Choroid plexus epithelial cell (primary cell): Measurements from ENCODE around the gene DIO1.
"Not testable (repeated sequence)": the region's sequence is repeated elsewhere in the genome, so short reads cannot be mapped to it uniquely, and the experiment has no call there.

Experiments used
- DNase-seq: peaks from one replicate; pipeline ENCODE4 v3.0.0-alpha.2; 2010; ENCODE audit warnings: low read depth
- H3K4me3 ChIP-seq: 2 replicates; pipeline ENCODE4 v1.5.1; 2011; ENCODE audit warnings: low read depth, mild to moderate bottlenecking, control low read depth, low read length, moderate library complexity
- CTCF ChIP-seq: conservative IDR thresholded peaks from 2 replicates; pipeline ENCODE4 v1.5.1; 2011; ENCODE audit warnings: low read depth, mild to moderate bottlenecking, control low read depth, inconsistent platforms, low read length, moderate library complexity

Gene DIO1

GRCh38 chr1:53869454-53870117 lies 24.4 kb upstream of the DIO1 start:
- no peak for DNase-seq
- no peak for TF ChIP-seq CTCF
- no peak overlapping the region for H3K4me3 ChIP-seq

- DNase-seq: no peak
- no peak overlapping the region for H3K4me3 ChIP-seq
Measured at GRCh38 chr1:53871221-53871620, 22.8 kb upstream of the DIO1 start.

GRCh38 chr1:53871773-53872484 lies 22.1 kb upstream of the DIO1 start:
- no peak overlapping the region for H3K4me3 ChIP-seq
- no peak for TF ChIP-seq CTCF
- no peak for DNase-seq

More at GRCh38 chr1:53871221-53871620, 22.8 kb upstream of the DIO1 start:
- TF ChIP-seq CTCF: no peak

- not testable (repeated sequence) for H3K4me3 ChIP-seq, DNase-seq
Measured at GRCh38 chr1:53875150-53875549, 18.8 kb upstream of the DIO1 start.

- peak; percentile 68 for TF ChIP-seq CTCF
- H3K4me3 ChIP-seq: no peak overlapping the region
- peak; percentile 82 for DNase-seq
Measured at GRCh38 chr1:53878492-53879105, 15.4 kb upstream of the DIO1 start.

GRCh38 chr1:53881853-53882252 lies 12.1 kb upstream of the DIO1 start:
- H3K4me3 ChIP-seq, DNase-seq: not testable (repeated sequence)

GRCh38 chr1:53883600-53883999 lies 10.4 kb upstream of the DIO1 start:
- H3K4me3 ChIP-seq, DNase-seq: not testable (repeated sequence)

GRCh38 chr1:53888681-53889080 lies 5.3 kb upstream of the DIO1 start:
- no peak overlapping the region for H3K4me3 ChIP-seq
- DNase-seq: no peak
- TF ChIP-seq CTCF: no peak
